Liver (tissue), 9 donors: ENCODE measurements around the gene DOCK1. TPM values are rescaled to one million over a fixed set of nuclear protein-coding genes. Genes with fewer than 3 reads are reported as not detected.

Experiments used
- DNase-seq: peaks from one replicate; pipeline ENCODE4 v3.0.0-alpha.2; 2017; ENCODE audit warnings: low spot score
- H3K27ac ChIP-seq, 2 donors: one replicate each; pipeline ENCODE4 v1.7.0; 2013; ENCODE audit warnings: inconsistent platforms in 2 of 2, low read length in 2 of 2, control low read depth in 1 of 2, low read depth in 1 of 2, mild to moderate bottlenecking in 1 of 2
- H3K27me3 ChIP-seq, 4 donors: one replicate each; pipeline versions ENCODE4 v1.6.1 to v1.7.0; 2013; ENCODE audit warnings: low read length in 3 of 4, inconsistent platforms in 1 of 4, mild to moderate bottlenecking in 1 of 4, moderate library complexity in 1 of 4; ENCODE audit not compliant: control insufficient read depth in 4 of 4, insufficient read depth in 4 of 4
- H3K36me3 ChIP-seq, 4 donors: one replicate each; pipeline versions ENCODE4 v1.6.1 to v1.7.0; 2013; ENCODE audit warnings: low read length in 3 of 4, mild to moderate bottlenecking in 3 of 4, low read depth in 1 of 4, moderate library complexity in 1 of 4; ENCODE audit not compliant: control insufficient read depth in 4 of 4, insufficient read depth in 3 of 4
- H3K4me1 ChIP-seq, 4 donors: one replicate each; pipeline versions ENCODE4 v1.6.1 to v1.7.0; 2013; ENCODE audit warnings: low read length in 3 of 4, mild to moderate bottlenecking in 3 of 4, moderate library complexity in 1 of 4; ENCODE audit not compliant: control insufficient read depth in 4 of 4, insufficient read depth in 4 of 4
- H3K4me3 ChIP-seq, 3 donors: one replicate each; pipeline versions ENCODE4 v1.6.1 to v1.7.0; 2013; ENCODE audit warnings: low read length in 3 of 3, control low read depth in 1 of 3, low read depth in 1 of 3, mild to moderate bottlenecking in 1 of 3
- H3K9ac ChIP-seq, 2 donors: one replicate each; pipeline ENCODE4 v1.7.0; 2013; ENCODE audit warnings: low read length in 2 of 2, mild to moderate bottlenecking in 2 of 2, moderate library complexity in 2 of 2, control low read depth in 1 of 2, low read depth in 1 of 2
- H3K9me3 ChIP-seq, 4 donors: one replicate each; pipeline versions ENCODE4 v1.6.1 to v1.7.0; 2013; ENCODE audit warnings: low read length in 3 of 4; ENCODE audit not compliant: control insufficient read depth in 4 of 4
- EGR1 ChIP-seq, 2 donors: IDR thresholded peaks; 2 replicates each; pipeline ENCODE4 v1.6.1; 2016 to 2018; ENCODE audit warnings: antibody characterized with exemption in 2 of 2, low read depth in 2 of 2
- FOXA1 ChIP-seq: IDR thresholded peaks from 2 replicates; pipeline ENCODE4 v1.6.1; 2016; ENCODE audit warnings: antibody characterized with exemption
- FOXA2 ChIP-seq: IDR thresholded peaks from 2 replicates; pipeline ENCODE4 v1.6.1; 2016; ENCODE audit warnings: antibody characterized with exemption
- GABPA ChIP-seq, 2 donors: IDR thresholded peaks in 1 of 2; conservative IDR thresholded peaks in 1 of 2; 2 replicates each; pipeline ENCODE4 v1.6.1; 2016; ENCODE audit warnings: antibody characterized with exemption in 2 of 2, mild to moderate bottlenecking in 1 of 2, moderate library complexity in 1 of 2
- HNF4A ChIP-seq, 2 donors: conservative IDR thresholded peaks; 2 replicates each; pipeline ENCODE4 v1.6.1; 2016; ENCODE audit warnings: antibody characterized with exemption in 2 of 2, mild to moderate bottlenecking in 2 of 2
- HNF4G ChIP-seq: IDR thresholded peaks from 2 replicates; pipeline ENCODE4 v1.6.1; 2016; ENCODE audit warnings: antibody characterized with exemption
- JUND ChIP-seq, 2 donors: IDR thresholded peaks; 2 replicates each; pipeline ENCODE4 v1.6.1; 2016; ENCODE audit warnings: antibody characterized with exemption in 2 of 2
- NR2F2 ChIP-seq: IDR thresholded peaks from 2 replicates; pipeline ENCODE4 v1.6.1; 2016; ENCODE audit warnings: antibody characterized with exemption
- RAD21 ChIP-seq, 2 donors: IDR thresholded peaks; 2 replicates each; pipeline ENCODE4 v1.6.1; 2016; ENCODE audit warnings: antibody characterized with exemption in 2 of 2, mild to moderate bottlenecking in 2 of 2
- RXRA ChIP-seq, 2 donors: IDR thresholded peaks; 2 replicates each; pipeline ENCODE4 v1.6.1; 2017 to 2018; ENCODE audit warnings: antibody characterized with exemption in 2 of 2, mild to moderate bottlenecking in 1 of 2
- SP1 ChIP-seq: IDR thresholded peaks from 2 replicates; pipeline ENCODE4 v1.6.1; 2018; ENCODE audit warnings: antibody characterized with exemption, mild to moderate bottlenecking
- YY1 ChIP-seq: IDR thresholded peaks from 2 replicates; pipeline ENCODE4 v1.6.1; 2016; ENCODE audit warnings: antibody characterized with exemption, mild to moderate bottlenecking
- WGBS: extraction: QIAGEN DNeasy Blood & Tissue Kit; methylation state at CpG from one replicate; pipeline ENCODE4 v1.1.7; 2013; 5-methylcytosine and 5-hydroxymethylcytosine counted together
- polyA plus RNA-seq, 2 donors: library from polyadenylated mRNA; stranded (reverse) in 1 of 2; unstranded in 1 of 2; fragments of 200-250 nt in 1 of 2; fragments of >200 nt in 1 of 2; fragmentation: Nextera tagmentation in 1 of 2; extraction: Ambion mirVana in 1 of 2; gene quantifications; one replicate each; pipeline versions ENCODE4 v1.2.1 to v1.2.3, GENCODE V29; 2013 to 2015
- total RNA-seq, 2 donors: library from RNA; depleted of rRNA; stranded (reverse); fragments of >200 nt; gene quantifications; one replicate each; pipeline ENCODE4 v1.2.3, GENCODE V29; 2014
- TF ChIP-seq, protein P1 (sequence below): IDR thresholded peaks from 2 replicates; pipeline ENCODE4 v1.6.1; 2016; ENCODE audit warnings: antibody characterized with exemption
- TF ChIP-seq, protein P2 (sequence below): fragments of 150-350 bp; IDR thresholded peaks from 2 replicates; pipeline ENCODE4 v1.5.1; 2017; ENCODE audit warnings: improper control_type of control experiment, low read depth, low read length; ENCODE audit not compliant: missing input control
- TF ChIP-seq, protein P3 (sequence below): IDR thresholded peaks from 2 replicates; pipeline ENCODE4 v1.6.1; 2016; ENCODE audit warnings: antibody characterized with exemption
- donor health status: healthy.
- donor health status: healthy.
- donor health status: healthy.
- donor health status: healthy.
- donor health status: healthy.

Gene DOCK1
- total and polyA plus RNA-seq, 4 donors, result 3.8 to 28.8 (median 9.1) TPM

DNA sequence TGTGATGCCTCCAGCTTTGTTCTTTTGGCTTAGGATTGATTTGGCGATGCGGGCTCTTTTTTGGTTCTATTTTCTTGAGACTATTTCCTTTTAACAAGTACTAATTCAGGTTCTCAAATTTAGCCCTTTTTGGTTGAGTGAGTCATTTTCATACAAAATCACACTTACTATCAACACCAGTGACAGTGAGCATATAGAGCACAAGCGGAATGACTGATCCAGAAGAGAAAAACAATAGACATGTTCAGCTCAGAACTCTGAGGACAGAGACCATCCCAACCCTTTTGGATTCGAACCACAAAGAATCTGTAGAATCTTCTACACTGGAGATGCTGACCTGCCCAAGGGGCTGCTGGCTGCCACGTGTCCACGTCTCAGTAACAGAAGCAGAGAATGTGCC lies 347.6 kb downstream of the DOCK1 start:
- TF ChIP-seq FOXA2 (no peak), JUND (IDR thresholded peaks at IDR 0.05) (no peak), HNF4G (no peak), YY1 (no peak), FOXA1 (no peak)
- TF ChIP-seq, protein P1, sequence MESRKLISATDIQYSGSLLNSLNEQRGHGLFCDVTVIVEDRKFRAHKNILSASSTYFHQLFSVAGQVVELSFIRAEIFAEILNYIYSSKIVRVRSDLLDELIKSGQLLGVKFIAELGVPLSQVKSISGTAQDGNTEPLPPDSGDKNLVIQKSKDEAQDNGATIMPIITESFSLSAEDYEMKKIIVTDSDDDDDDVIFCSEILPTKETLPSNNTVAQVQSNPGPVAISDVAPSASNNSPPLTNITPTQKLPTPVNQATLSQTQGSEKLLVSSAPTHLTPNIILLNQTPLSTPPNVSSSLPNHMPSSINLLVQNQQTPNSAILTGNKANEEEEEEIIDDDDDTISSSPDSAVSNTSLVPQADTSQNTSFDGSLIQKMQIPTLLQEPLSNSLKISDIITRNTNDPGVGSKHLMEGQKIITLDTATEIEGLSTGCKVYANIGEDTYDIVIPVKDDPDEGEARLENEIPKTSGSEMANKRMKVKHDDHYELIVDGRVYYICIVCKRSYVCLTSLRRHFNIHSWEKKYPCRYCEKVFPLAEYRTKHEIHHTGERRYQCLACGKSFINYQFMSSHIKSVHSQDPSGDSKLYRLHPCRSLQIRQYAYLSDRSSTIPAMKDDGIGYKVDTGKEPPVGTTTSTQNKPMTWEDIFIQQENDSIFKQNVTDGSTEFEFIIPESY, result no peak
- TF ChIP-seq, protein P2, sequence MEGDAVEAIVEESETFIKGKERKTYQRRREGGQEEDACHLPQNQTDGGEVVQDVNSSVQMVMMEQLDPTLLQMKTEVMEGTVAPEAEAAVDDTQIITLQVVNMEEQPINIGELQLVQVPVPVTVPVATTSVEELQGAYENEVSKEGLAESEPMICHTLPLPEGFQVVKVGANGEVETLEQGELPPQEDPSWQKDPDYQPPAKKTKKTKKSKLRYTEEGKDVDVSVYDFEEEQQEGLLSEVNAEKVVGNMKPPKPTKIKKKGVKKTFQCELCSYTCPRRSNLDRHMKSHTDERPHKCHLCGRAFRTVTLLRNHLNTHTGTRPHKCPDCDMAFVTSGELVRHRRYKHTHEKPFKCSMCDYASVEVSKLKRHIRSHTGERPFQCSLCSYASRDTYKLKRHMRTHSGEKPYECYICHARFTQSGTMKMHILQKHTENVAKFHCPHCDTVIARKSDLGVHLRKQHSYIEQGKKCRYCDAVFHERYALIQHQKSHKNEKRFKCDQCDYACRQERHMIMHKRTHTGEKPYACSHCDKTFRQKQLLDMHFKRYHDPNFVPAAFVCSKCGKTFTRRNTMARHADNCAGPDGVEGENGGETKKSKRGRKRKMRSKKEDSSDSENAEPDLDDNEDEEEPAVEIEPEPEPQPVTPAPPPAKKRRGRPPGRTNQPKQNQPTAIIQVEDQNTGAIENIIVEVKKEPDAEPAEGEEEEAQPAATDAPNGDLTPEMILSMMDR, result no peak
- Histone ChIP-seq H3K27ac (no peak overlapping the region), H3K4me1 (no peaks in the 10 kb centered on the region), H3K36me3 (peaks cover 2 to 21% (median 10%) of the 10 kb centered on the region in 4 donors), H3K4me3 (no peak overlapping the region), H3K9ac (no peak overlapping the region), H3K9me3 (no peaks in the 10 kb centered on the region), H3K27me3 (no peaks in the 10 kb centered on the region)
- WGBS, result 97% methylated on average over 6 of the region's 6 CpGs
- no peak for DNase-seq

DNA sequence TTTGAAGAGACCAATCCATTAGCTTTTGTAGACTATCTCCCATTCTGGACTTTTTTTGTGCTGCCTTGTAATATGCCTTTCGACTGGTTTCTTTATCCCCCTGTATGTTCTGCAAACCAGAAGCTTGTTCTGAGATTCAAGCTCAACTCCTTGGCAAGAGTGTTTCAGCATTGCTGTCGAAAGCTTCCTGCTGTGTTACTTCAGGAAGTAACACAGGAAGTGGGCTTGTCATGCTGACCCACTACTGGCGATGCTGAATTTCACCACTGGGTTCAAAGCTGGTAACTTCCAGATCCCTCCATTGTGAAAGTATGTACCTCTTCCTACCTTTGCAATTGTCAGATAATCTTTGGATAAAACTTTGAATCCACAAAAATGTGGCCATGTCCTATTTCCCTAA lies 349.0 kb downstream of the DOCK1 start:
- no peak for DNase-seq
- Histone ChIP-seq H3K36me3 (peaks cover 2 to 24% (median 10%) of the 10 kb centered on the region in 4 donors), H3K27me3 (no peaks in the 10 kb centered on the region), H3K9me3 (no peaks in the 10 kb centered on the region), H3K27ac (peak overlapping the region in 1 of 2 donors; percentile 18), H3K4me3 (no peak overlapping the region), H3K4me1 (no peaks in the 10 kb centered on the region), H3K9ac (no peak overlapping the region)
- no peak for TF ChIP-seq RAD21 (IDR thresholded peaks at IDR 0.05)
- 47% methylated on average over 3 of the region's 3 CpGs for WGBS

DNA sequence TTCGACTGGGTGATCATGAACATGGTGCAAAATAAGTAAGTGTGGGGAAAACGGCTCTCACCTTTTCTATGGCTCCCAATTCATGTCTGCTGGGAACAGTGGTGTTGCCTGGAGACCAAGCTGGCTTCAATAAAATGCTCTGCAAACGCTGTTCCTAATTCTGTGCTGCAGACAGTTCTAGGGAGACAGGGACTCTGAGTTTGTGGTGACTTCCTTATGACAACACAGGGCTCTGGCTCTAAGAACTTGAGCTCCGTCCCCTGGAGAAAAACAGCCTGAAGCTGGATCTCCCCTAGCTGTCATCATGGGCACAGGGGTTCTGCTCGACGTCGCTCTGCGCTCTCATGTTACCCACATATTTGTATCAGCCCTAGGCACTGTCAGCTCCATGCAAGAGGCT lies 352.2 kb downstream of the DOCK1 start:
- H3K27ac ChIP-seq, result no peak overlapping the region
- DNase-seq, result no peak
- H3K9me3 ChIP-seq, result no peaks in the 10 kb centered on the region
- H3K4me3 ChIP-seq, result no peak overlapping the region
- H3K9ac ChIP-seq, result no peak overlapping the region
- no peaks in the 10 kb centered on the region for H3K4me1 ChIP-seq
- H3K27me3 ChIP-seq, result no peaks in the 10 kb centered on the region
- peaks cover 0 to 19% (median 11%) of the 10 kb centered on the region in 4 donors for H3K36me3 ChIP-seq
- no peak for TF ChIP-seq NR2F2
- TF ChIP-seq FOXA1, result no peak
- TF ChIP-seq, protein P3, sequence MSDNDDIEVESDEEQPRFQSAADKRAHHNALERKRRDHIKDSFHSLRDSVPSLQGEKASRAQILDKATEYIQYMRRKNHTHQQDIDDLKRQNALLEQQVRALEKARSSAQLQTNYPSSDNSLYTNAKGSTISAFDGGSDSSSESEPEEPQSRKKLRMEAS, result no peak
- no peak for TF ChIP-seq JUND (IDR thresholded peaks at IDR 0.05)
- no peak for TF ChIP-seq RAD21 (IDR thresholded peaks at IDR 0.05)
- TF ChIP-seq HNF4A (conservative IDR thresholded peaks at IDR 0.05), result no peak
- TF ChIP-seq GABPA (IDR thresholded peaks at IDR 0.05 in 1 of 2, conservative IDR thresholded peaks at IDR 0.05 in 1 of 2), result no peak
- TF ChIP-seq EGR1 (IDR thresholded peaks at IDR 0.05; ENCODE audit: low read depth in 2 of 2), result no peak
- no peak for TF ChIP-seq SP1
- TF ChIP-seq RXRA (IDR thresholded peaks at IDR 0.05), result no peak
- 87% methylated on average over 8 of the region's 8 CpGs for WGBS
